H9 (cell line): Measurements from ENCODE around the gene ZMAT5. TPM values are rescaled to one million over a fixed set of nuclear protein-coding genes. Genes with fewer than 3 reads are reported as not detected.

Source experiments
- DNase-seq: peaks from one replicate; pipeline ENCODE4 v3.0.0-alpha.2; 2017
- H2AFZ ChIP-seq: one replicate; pipeline ENCODE4 v1.6.1; 2013; ENCODE audit warnings: mild to moderate bottlenecking, low read length, control low read depth, moderate library complexity
- H2AK5ac ChIP-seq: 2 replicates; pipeline ENCODE4 v1.6.1; 2013; ENCODE audit warnings: low read length, control low read depth, mixed read lengths; ENCODE audit not compliant: insufficient read length
- H2BK120ac ChIP-seq: one replicate; pipeline ENCODE4 v1.6.1; 2013; ENCODE audit warnings: low read depth, mild to moderate bottlenecking, low read length, control low read depth, inconsistent platforms; ENCODE audit not compliant: poor library complexity, severe bottlenecking
- H2BK12ac ChIP-seq: 2 replicates; pipeline ENCODE4 v1.6.1; 2013; ENCODE audit warnings: low read length, control low read depth, mixed read lengths, low read depth; ENCODE audit not compliant: insufficient read length
- H2BK15ac ChIP-seq: 2 replicates; pipeline ENCODE4 v1.6.1; 2013; ENCODE audit warnings: low read depth, low read length, control low read depth
- H2BK20ac ChIP-seq: one replicate; pipeline ENCODE4 v1.6.1; 2013; ENCODE audit warnings: low read depth, mild to moderate bottlenecking, low read length, control low read depth, inconsistent platforms; ENCODE audit not compliant: poor library complexity, severe bottlenecking
- H2BK5ac ChIP-seq: 2 replicates; pipeline ENCODE4 v1.6.1; 2013; ENCODE audit warnings: low read length, control low read depth, mixed read lengths; ENCODE audit not compliant: insufficient read length
- H3K14ac ChIP-seq: 2 replicates; pipeline ENCODE4 v1.6.1; 2013; ENCODE audit warnings: low read length, control low read depth; ENCODE audit not compliant: insufficient read depth
- H3K18ac ChIP-seq: 2 replicates; pipeline ENCODE4 v1.6.1; 2013; ENCODE audit warnings: low read depth, mild to moderate bottlenecking, mixed read lengths, low read length, control low read depth; ENCODE audit not compliant: insufficient read length
- H3K23ac ChIP-seq: 2 replicates; pipeline ENCODE4 v1.6.1; 2013; ENCODE audit warnings: low read length, control low read depth, mixed read lengths, low read depth; ENCODE audit not compliant: insufficient read length
- H3K23me2 ChIP-seq: 2 replicates; pipeline ENCODE4 v1.6.1; 2013; ENCODE audit warnings: low read depth, mild to moderate bottlenecking, mixed read lengths, low read length, control low read depth; ENCODE audit not compliant: insufficient read length, poor library complexity, severe bottlenecking
- H3K27ac ChIP-seq: 2 replicates; pipeline ENCODE4 v1.5.1; 2013; ENCODE audit warnings: low read length, control low read depth, mixed read lengths, low read depth; ENCODE audit not compliant: insufficient read length
- H3K27me3 ChIP-seq: 2 replicates; pipeline ENCODE4 v1.6.1; 2013; ENCODE audit warnings: low read length, control low read depth, inconsistent platforms; ENCODE audit not compliant: insufficient read depth
- H3K4ac ChIP-seq: 2 replicates; pipeline ENCODE4 v1.6.1; 2013; ENCODE audit warnings: low read depth, mild to moderate bottlenecking, control low read depth, inconsistent platforms, low read length, moderate library complexity
- H3K4me1 ChIP-seq: 2 replicates; pipeline ENCODE4 v1.6.1; 2013; ENCODE audit warnings: low read length, control low read depth, inconsistent platforms; ENCODE audit not compliant: insufficient read depth
- H3K4me2 ChIP-seq: 2 replicates; pipeline ENCODE4 v1.6.1; 2013; ENCODE audit warnings: low read length, control low read depth, mixed read lengths; ENCODE audit not compliant: insufficient read length, insufficient read depth
- H3K56ac ChIP-seq: 2 replicates; pipeline ENCODE4 v1.6.1; 2013; ENCODE audit warnings: low read depth, mild to moderate bottlenecking, mixed read lengths, low read length, control low read depth; ENCODE audit not compliant: insufficient read length
- H3K79me1 ChIP-seq: 2 replicates; pipeline ENCODE4 v1.6.1; 2013; ENCODE audit warnings: low read depth, mild to moderate bottlenecking, moderate library complexity, low read length, control low read depth, inconsistent platforms; ENCODE audit not compliant: insufficient read depth, poor library complexity, severe bottlenecking
- H3K79me2 ChIP-seq: 2 replicates; pipeline ENCODE4 v1.6.1; 2013; ENCODE audit warnings: low read length, control low read depth, inconsistent platforms; ENCODE audit not compliant: insufficient read depth
- H3K9ac ChIP-seq: 2 replicates; pipeline ENCODE4 v1.6.1; 2013; ENCODE audit warnings: low read length, control low read depth, mixed read lengths; ENCODE audit not compliant: insufficient read length; ENCODE audit errors: extremely low read depth
- H3K9me3 ChIP-seq: one replicate; pipeline ENCODE4 v1.6.1; 2013; ENCODE audit warnings: low read depth, low read length, inconsistent platforms; ENCODE audit not compliant: control insufficient read depth
- H3T11ph ChIP-seq: one replicate; pipeline ENCODE4 v1.6.1; 2013; ENCODE audit warnings: mild to moderate bottlenecking, low read length, control low read depth, inconsistent platforms
- H4K20me1 ChIP-seq: one replicate; pipeline ENCODE4 v1.6.1; 2013; ENCODE audit not compliant: control insufficient read depth, insufficient read length, insufficient read depth
- H4K5ac ChIP-seq: 2 replicates; pipeline ENCODE4 v1.6.1; 2013; ENCODE audit warnings: low read depth, mild to moderate bottlenecking, mixed read lengths, low read length, control low read depth; ENCODE audit not compliant: insufficient read length
- H4K8ac ChIP-seq: replicated peaks from 2 replicates; pipeline ENCODE4 v1.6.1; 2013; ENCODE audit warnings: low read length, control low read depth, mixed read lengths, low read depth; ENCODE audit not compliant: insufficient read length
- H4K91ac ChIP-seq: 2 replicates; pipeline ENCODE4 v1.6.1; 2013; ENCODE audit warnings: low read depth, mild to moderate bottlenecking, moderate library complexity, mixed read lengths, low read length, control low read depth; ENCODE audit not compliant: insufficient read length
- H3K27ac Mint-ChIP-seq, 3 experiments: 2 replicates in 2 of 3; 3 replicates in 1 of 3; pipeline ENCODE4 v1.8.0; 2020 to 2021; ENCODE audit warnings: mixed read lengths in 3 of 3, mild to moderate bottlenecking in 1 of 3, moderate library complexity in 1 of 3
- H3K27me3 Mint-ChIP-seq: 2 replicates; pipeline ENCODE4 v1.8.0; 2021; ENCODE audit warnings: low read depth, mild to moderate bottlenecking, moderate library complexity, mixed read lengths
- H3K36me3 Mint-ChIP-seq, 3 experiments: 2 replicates in 2 of 3; 3 replicates in 1 of 3; pipeline ENCODE4 v1.8.0; 2020 to 2021; ENCODE audit warnings: low read depth in 3 of 3, mixed read lengths in 3 of 3; ENCODE audit not compliant: insufficient read depth in 1 of 3
- H3K4me1 Mint-ChIP-seq, 2 experiments: 2 replicates each; pipeline ENCODE4 v1.8.0; 2020; ENCODE audit warnings: mixed read lengths in 2 of 2
- H3K4me3 Mint-ChIP-seq, 2 experiments: 2 replicates in 1 of 2; 3 replicates in 1 of 2; pipeline ENCODE4 v1.8.0; 2020 to 2021; ENCODE audit warnings: mild to moderate bottlenecking in 2 of 2, mixed read lengths in 2 of 2, moderate library complexity in 1 of 2
- H3K9me3 Mint-ChIP-seq, 2 experiments: 2 replicates in 1 of 2; 3 replicates in 1 of 2; pipeline ENCODE4 v1.8.0; 2020; ENCODE audit warnings: mild to moderate bottlenecking in 2 of 2, mixed read lengths in 2 of 2, moderate library complexity in 1 of 2
- WGBS: extraction: QIAGEN DNeasy Blood & Tissue Kit; methylation state at CpG from one replicate; pipeline ENCODE4 v1.1.7; 2013; ENCODE audit warnings: missing lambda C conversion rate, low lambda C conversion rate, mixed read lengths; ENCODE audit not compliant: insufficient read length; ENCODE audit errors: extremely low coverage; 5-methylcytosine and 5-hydroxymethylcytosine counted together
- total RNA-seq: library from RNA; stranded (reverse); gene quantifications from 2 replicates; pipeline ENCODE4 v1.2.1, GENCODE V29; 2021
- TF ChIP-seq, protein P1 (sequence below): fragments of 200-600 bp; sonication (generic); conservative IDR thresholded peaks from 3 replicates; pipeline ENCODE4 v1.8.0; 2021; ENCODE audit warnings: antibody characterized with exemption, mild to moderate bottlenecking

The ZMAT5 gene
- total RNA-seq, 1 experiment from 2014 or later, result 13.9 TPM

- Histone ChIP-seq H4K5ac (no peak overlapping the region), H2AFZ (no peak overlapping the region), H3K14ac (no peak overlapping the region), H3K56ac (no peak overlapping the region), H2BK12ac (no peak overlapping the region), H2BK120ac (no peak overlapping the region), H3K23me2 (no peaks in the 10 kb centered on the region), H3K79me2 (no peaks in the 10 kb centered on the region), H3K9ac (no peak overlapping the region), H3T11ph (no peak overlapping the region), H2AK5ac (no peak overlapping the region), H4K20me1 (no peaks in the 10 kb centered on the region), H2BK15ac (no peak overlapping the region), H3K18ac (no peak overlapping the region), H4K8ac (no peak overlapping the region), H3K27me3 (no peaks in the 10 kb centered on the region), H2BK20ac (no peak overlapping the region), H3K4me1 (no peaks in the 10 kb centered on the region), H3K27ac (no peak overlapping the region), H3K23ac (no peak overlapping the region), H3K9me3 (no peaks in the 10 kb centered on the region), H2BK5ac (no peak overlapping the region), H3K4me2 (no peak overlapping the region), H4K91ac (no peak overlapping the region), H3K79me1 (no peaks in the 10 kb centered on the region), H3K4ac (no peak overlapping the region)
- Mint-ChIP-seq H3K9me3 (no peaks in the 10 kb centered on the region), H3K36me3 (no peaks in the 10 kb centered on the region), H3K27ac (peak overlapping the region in 1 of 3 experiments; percentile 47; a peak in 1 of 7 replicates), H3K4me3 (no peak overlapping the region), H3K4me1 (peaks cover 5 to 13% of the 10 kb centered on the region in 2 experiments), H3K27me3 (no peaks in the 10 kb centered on the region; the same call in 1 of the 2 replicates)
- WGBS, result no CpG with 5 or more reads among the region's 7 CpGs
- no peak for DNase-seq
- TF ChIP-seq, protein P1, sequence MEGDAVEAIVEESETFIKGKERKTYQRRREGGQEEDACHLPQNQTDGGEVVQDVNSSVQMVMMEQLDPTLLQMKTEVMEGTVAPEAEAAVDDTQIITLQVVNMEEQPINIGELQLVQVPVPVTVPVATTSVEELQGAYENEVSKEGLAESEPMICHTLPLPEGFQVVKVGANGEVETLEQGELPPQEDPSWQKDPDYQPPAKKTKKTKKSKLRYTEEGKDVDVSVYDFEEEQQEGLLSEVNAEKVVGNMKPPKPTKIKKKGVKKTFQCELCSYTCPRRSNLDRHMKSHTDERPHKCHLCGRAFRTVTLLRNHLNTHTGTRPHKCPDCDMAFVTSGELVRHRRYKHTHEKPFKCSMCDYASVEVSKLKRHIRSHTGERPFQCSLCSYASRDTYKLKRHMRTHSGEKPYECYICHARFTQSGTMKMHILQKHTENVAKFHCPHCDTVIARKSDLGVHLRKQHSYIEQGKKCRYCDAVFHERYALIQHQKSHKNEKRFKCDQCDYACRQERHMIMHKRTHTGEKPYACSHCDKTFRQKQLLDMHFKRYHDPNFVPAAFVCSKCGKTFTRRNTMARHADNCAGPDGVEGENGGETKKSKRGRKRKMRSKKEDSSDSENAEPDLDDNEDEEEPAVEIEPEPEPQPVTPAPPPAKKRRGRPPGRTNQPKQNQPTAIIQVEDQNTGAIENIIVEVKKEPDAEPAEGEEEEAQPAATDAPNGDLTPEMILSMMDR, result no peak
These were observed 8.7 kb downstream of the ZMAT5 start for GRCh38 chr22:29758068-29758622.
